ENCODE measurements around the gene JAKMIP3.

JAKMIP3 gene

DNA sequence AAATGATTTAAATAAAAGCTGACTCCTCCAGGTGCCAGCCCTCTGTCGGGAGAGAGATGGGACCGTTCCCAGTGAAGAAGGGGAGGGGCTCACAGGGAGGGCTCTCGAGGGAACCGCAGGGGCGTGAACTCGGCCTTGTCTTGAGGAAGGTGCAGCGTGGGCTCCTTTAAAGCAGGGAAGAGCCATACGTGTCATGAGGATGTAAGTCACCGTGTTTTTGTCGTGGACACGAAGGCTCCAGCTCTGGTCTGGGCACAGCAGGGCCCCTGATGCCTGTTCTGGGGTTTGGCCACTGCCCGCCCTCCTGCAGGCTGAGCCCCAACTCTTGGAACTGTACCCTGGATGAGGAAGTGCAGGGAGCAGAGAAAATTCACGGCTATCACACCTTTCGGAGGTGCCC, 45.0 kb downstream of the JAKMIP3 start:
- Histone ChIP-seq H3K4me2 (ENCODE audit: low read length) (no peak overlapping the region), H3K27me3 (ENCODE audit: control insufficient read depth, low read length) (no peaks in the 10 kb centered on the region), H3K9me3 (ENCODE audit: control insufficient read depth, insufficient read depth, low read length) (no peaks in the 10 kb centered on the region), H3K4me1 (ENCODE audit: control insufficient read depth, low read length) (no peaks in the 10 kb centered on the region), H4K20me1 (ENCODE audit: control insufficient read depth, insufficient read depth, low read depth, low read length) (no peaks in the 10 kb centered on the region), H3K36me3 (ENCODE audit: control insufficient read depth, low read length) (no peaks in the 10 kb centered on the region), H3F3A (ENCODE audit: control insufficient read depth, insufficient read depth) (no peaks in the 10 kb centered on the region), H3K27ac (ENCODE audit: low read depth, low read length) (no peak overlapping the region), H3K9me2 (replicated peaks; ENCODE audit: control insufficient read depth, low read length) (no peaks in the 10 kb centered on the region), H3K4me3 (ENCODE audit: low read length) (no peak overlapping the region), H3K79me2 (ENCODE audit: control insufficient read depth, low read length) (no peaks in the 10 kb centered on the region)
- no peak for TF ChIP-seq EZH2phosphoT487 (IDR thresholded peaks at IDR 0.05; ENCODE audit: borderline replicate concordance, low read length)
- TF ChIP-seq CTCF (IDR thresholded peaks at IDR 0.05; ENCODE audit: low read depth, low read length, poor library complexity, severe bottlenecking), result no peak

GRCh38 chr10:132111121-132111731, 45.5 kb downstream of the JAKMIP3 start:
- no peaks in the 10 kb centered on the region for H4K20me1 ChIP-seq (ENCODE audit: control insufficient read depth, insufficient read depth, low read depth, low read length)
- no peak overlapping the region for H3K4me2 ChIP-seq (ENCODE audit: low read length)
- no peaks in the 10 kb centered on the region for H3K9me2 ChIP-seq (replicated peaks; ENCODE audit: control insufficient read depth, low read length)
- H3K9me3 ChIP-seq (ENCODE audit: control insufficient read depth, insufficient read depth, low read length), result no peaks in the 10 kb centered on the region
- H3K79me2 ChIP-seq (ENCODE audit: control insufficient read depth, low read length), result no peaks in the 10 kb centered on the region
- no peaks in the 10 kb centered on the region for H3K36me3 ChIP-seq (ENCODE audit: control insufficient read depth, low read length)
- H3K4me1 ChIP-seq (ENCODE audit: control insufficient read depth, low read length), result no peaks in the 10 kb centered on the region
- no peak overlapping the region for H3K4me3 ChIP-seq (ENCODE audit: low read length)
- no peaks in the 10 kb centered on the region for H3K27me3 ChIP-seq (ENCODE audit: control insufficient read depth, low read length)
- H3F3A ChIP-seq (ENCODE audit: control insufficient read depth, insufficient read depth), result no peaks in the 10 kb centered on the region
- no peak overlapping the region for H3K27ac ChIP-seq (ENCODE audit: low read depth, low read length)
- TF ChIP-seq EZH2phosphoT487 (IDR thresholded peaks at IDR 0.05; ENCODE audit: borderline replicate concordance, low read length) (no peak), CTCF (IDR thresholded peaks at IDR 0.05; ENCODE audit: low read depth, low read length, poor library complexity, severe bottlenecking) (no peak)

- Histone ChIP-seq H3K9me2 (replicated peaks; ENCODE audit: control insufficient read depth, low read length) (no peaks in the 10 kb centered on the region), H4K20me1 (ENCODE audit: control insufficient read depth, insufficient read depth, low read depth, low read length) (no peaks in the 10 kb centered on the region), H3F3A (ENCODE audit: control insufficient read depth, insufficient read depth) (no peaks in the 10 kb centered on the region), H3K4me2 (ENCODE audit: low read length) (no peak overlapping the region), H3K36me3 (ENCODE audit: control insufficient read depth, low read length) (no peaks in the 10 kb centered on the region), H3K4me1 (ENCODE audit: control insufficient read depth, low read length) (no peaks in the 10 kb centered on the region), H3K27me3 (ENCODE audit: control insufficient read depth, low read length) (no peaks in the 10 kb centered on the region), H3K4me3 (ENCODE audit: low read length) (no peak overlapping the region), H3K9me3 (ENCODE audit: control insufficient read depth, insufficient read depth, low read length) (no peaks in the 10 kb centered on the region), H3K27ac (ENCODE audit: low read depth, low read length) (no peak overlapping the region), H3K79me2 (ENCODE audit: control insufficient read depth, low read length) (no peaks in the 10 kb centered on the region)
- TF ChIP-seq CTCF (IDR thresholded peaks at IDR 0.05; ENCODE audit: low read depth, low read length, poor library complexity, severe bottlenecking), result no peak
- no peak for TF ChIP-seq EZH2phosphoT487 (IDR thresholded peaks at IDR 0.05; ENCODE audit: borderline replicate concordance, low read length)
Measured at GRCh38 chr10:132111871-132112341, 46.2 kb downstream of the JAKMIP3 start.

Data from DOHH2 (cell line).